GM12878 (cell line): ENCODE measurements around the gene GARIN5A. TPM values are rescaled to one million over a fixed set of nuclear protein-coding genes. Genes with fewer than 3 reads are reported as not detected.
A peak's percentile ranks its signal among the peaks of the same experiment; 100 is the strongest.

Experiments
- ATAC-seq: fragments of 200-7000 bp; cut with Tn5 transposase; 3 replicates; pipeline ENCODE4 v1.9.1; 2020; ENCODE audit warnings: mild to moderate bottlenecking, moderate library complexity
- BruUV-seq: library from RNA; stranded (reverse); fragments of 400-500 nt; replicated peaks from 2 replicates; lab custom pipeline; 2021; lab: Mats Ljungman, UMichigan
- CTCF ChIA-PET: fragments of 300-600 bp; sonication (Branson Sonifier 250); formaldehyde crosslinking; extraction: SDS; loops from one replicate; lab custom pipeline; 2021; ENCODE audit warnings: inconsistent platforms; lab: Yijun Ruan, JAX
- POLR2A ChIA-PET: fragments of 350-600 bp; formaldehyde crosslinking; extraction: SDS; loops from one replicate; lab custom pipeline; 2021; ENCODE audit warnings: inconsistent platforms; lab: Charles Lee
- RAD21 ChIA-PET: fragments of 300-600 bp; sonication (Branson Sonifier 250); formaldehyde crosslinking; loops from one replicate; lab custom pipeline; 2023; ENCODE audit warnings: antibody characterized with exemption; ENCODE audit not compliant: unreplicated experiment; lab: Charles Lee
- SMC1A ChIA-PET: fragments of 300-600 bp; sonication (Branson Sonifier 250); formaldehyde crosslinking; loops from one replicate; lab custom pipeline; 2023; ENCODE audit not compliant: unreplicated experiment, uncharacterized antibody; lab: Charles Lee
- DNase-seq: peaks from one replicate; pipeline ENCODE4 v3.0.0-alpha.2; 2011; ENCODE audit warnings: low read depth, low spot score
- FAIRE-seq: peaks from 3 replicates; lab custom pipeline; 2011; peaks lifted over from hg19 to GRCh38; lab: Jason Lieb, UNC
- H2AFZ ChIP-seq: 2 replicates; pipeline ENCODE4 v1.6.0; 2011; ENCODE audit warnings: low read depth, low read length, control low read depth; ENCODE audit not compliant: control insufficient read depth
- H3K27ac ChIP-seq: 2 replicates; pipeline ENCODE4 v1.5.1; 2011; ENCODE audit warnings: control low read depth; ENCODE audit not compliant: control insufficient read depth, insufficient read depth
- H3K27me3 ChIP-seq, 2 experiments: replicated peaks in 1 of 2; 2 replicates each; pipeline versions ENCODE4 v1.6.0 to v1.6.1; 2011; ENCODE audit warnings: low read length in 1 of 2; ENCODE audit not compliant: control insufficient read depth in 2 of 2, insufficient read depth in 2 of 2
- H3K36me3 ChIP-seq, 2 experiments: 2 replicates each; pipeline ENCODE4 v1.5.1; 2011; ENCODE audit warnings: low read length in 1 of 2; ENCODE audit not compliant: control insufficient read depth in 2 of 2, insufficient read depth in 2 of 2
- H3K4me1 ChIP-seq: 2 replicates; pipeline ENCODE4 v1.6.1; 2011; ENCODE audit warnings: mild to moderate bottlenecking, low read length, moderate library complexity, mixed read lengths; ENCODE audit not compliant: control insufficient read depth, insufficient read depth
- H3K4me2 ChIP-seq: 2 replicates; pipeline ENCODE4 v1.6.0; 2011; ENCODE audit warnings: control low read depth; ENCODE audit not compliant: control insufficient read depth, insufficient read depth
- H3K4me3 ChIP-seq: fragments of 200-600 bp; sonication (generic); 2 replicates; pipeline ENCODE4 v1.5.1; 2016
- H3K79me2 ChIP-seq: 2 replicates; pipeline ENCODE4 v1.6.0; 2011; ENCODE audit warnings: low read length; ENCODE audit not compliant: control insufficient read depth, insufficient read depth
- H3K9ac ChIP-seq: 2 replicates; pipeline ENCODE4 v1.8.0; 2011; ENCODE audit warnings: low read length, control low read depth, mixed read lengths; ENCODE audit not compliant: control insufficient read depth, insufficient read depth
- H3K9me3 ChIP-seq: replicated peaks from 3 replicates; pipeline ENCODE4 v1.5.1; 2011; ENCODE audit warnings: mild to moderate bottlenecking, low read length; ENCODE audit not compliant: control insufficient read depth, insufficient read depth
- H4K20me1 ChIP-seq: 2 replicates; pipeline ENCODE4 v1.6.0; 2011; ENCODE audit not compliant: control insufficient read depth, insufficient read depth
- BACH1 ChIP-seq: fragments of 450-650 bp; IDR thresholded peaks from 2 replicates; pipeline ENCODE4 v1.6.1; 2017; ENCODE audit warnings: mild to moderate bottlenecking, borderline replicate concordance
- BCL11A ChIP-seq: IDR thresholded peaks from 2 replicates; pipeline ENCODE4 v1.6.1; 2011; ENCODE audit warnings: low read depth, low read length
- BHLHE40 ChIP-seq, 2 experiments: fragments of 450-650 bp in 1 of 2; IDR thresholded peaks; 2 replicates each; pipeline ENCODE4 v1.6.1; 2011 to 2017; ENCODE audit warnings: low read depth in 2 of 2, borderline replicate concordance in 1 of 2, improper control_type of control experiment in 1 of 2, low read length in 1 of 2, mild to moderate bottlenecking in 1 of 2
- CHD2 ChIP-seq: IDR thresholded peaks from 2 replicates; pipeline ENCODE4 v1.6.1; 2011; ENCODE audit warnings: low read depth, low read length, improper control_type of control experiment, borderline replicate concordance
- ESRRA ChIP-seq: IDR thresholded peaks from 2 replicates; pipeline ENCODE4 v1.6.1; 2012; ENCODE audit warnings: mild to moderate bottlenecking, low read length, improper control_type of control experiment
- FOS ChIP-seq: IDR thresholded peaks from 3 replicates; pipeline ENCODE4 v1.6.1; 2011; ENCODE audit warnings: borderline replicate concordance; ENCODE audit not compliant: insufficient read length; ENCODE audit errors: extremely low read depth
- GABPA ChIP-seq: IDR thresholded peaks from 2 replicates; pipeline ENCODE4 v1.6.1; 2014; ENCODE audit warnings: antibody characterized with exemption, low read depth, mild to moderate bottlenecking, inconsistent platforms
- IKZF1 ChIP-seq: fragments of 450-650 bp; conservative IDR thresholded peaks from 2 replicates; pipeline ENCODE4 v1.6.1; 2017; ENCODE audit warnings: antibody characterized with exemption, mild to moderate bottlenecking
- KDM1A ChIP-seq: fragments of 200-600 bp; sonication (generic); IDR thresholded peaks from 2 replicates; pipeline ENCODE4 v1.6.1; 2016; ENCODE audit warnings: borderline replicate concordance
- NR2F1 ChIP-seq: fragments of 450-650 bp; conservative IDR thresholded peaks from 2 replicates; pipeline ENCODE4 v1.6.1; 2017; ENCODE audit warnings: mild to moderate bottlenecking
- POU2F2 ChIP-seq: IDR thresholded peaks from 3 replicates; pipeline ENCODE4 v1.6.1; 2011; ENCODE audit warnings: low read depth, mild to moderate bottlenecking, low read length, borderline replicate concordance
- RBBP5 ChIP-seq: fragments of 200-600 bp; sonication (generic); conservative IDR thresholded peaks from 2 replicates; pipeline ENCODE4 v1.6.1; 2016
- RCOR1 ChIP-seq: conservative IDR thresholded peaks from 2 replicates; pipeline ENCODE4 v1.6.1; 2012; ENCODE audit warnings: low read depth, low read length, improper control_type of control experiment
- RFX5 ChIP-seq: IDR thresholded peaks from 2 replicates; pipeline ENCODE4 v1.6.1; 2011; ENCODE audit warnings: low read depth, low read length, improper control_type of control experiment
- RUNX3 ChIP-seq: IDR thresholded peaks from 2 replicates; pipeline ENCODE4 v1.6.1; 2012; ENCODE audit warnings: low read length, inconsistent platforms
- SMARCA5 ChIP-seq: fragments of 450-650 bp; IDR thresholded peaks from 2 replicates; pipeline ENCODE4 v1.6.1; 2017; ENCODE audit warnings: mild to moderate bottlenecking
- YY1 ChIP-seq: IDR thresholded peaks from 2 replicates; pipeline ENCODE4 v1.6.1; 2011; ENCODE audit warnings: low read depth, mild to moderate bottlenecking, low read length
- ZNF217 ChIP-seq: fragments of 450-650 bp; IDR thresholded peaks from 2 replicates; pipeline ENCODE4 v1.6.1; 2017; ENCODE audit warnings: antibody characterized with exemption, mild to moderate bottlenecking
- ZNF384 ChIP-seq: IDR thresholded peaks from 2 replicates; pipeline ENCODE4 v1.6.1; 2012; ENCODE audit warnings: low read depth, mild to moderate bottlenecking, low read length, improper control_type of control experiment, borderline replicate concordance
- WGBS: methylation state at CpG from one replicate; pipeline ENCODE4 v1.1.6; 2016; ENCODE audit warnings: low lambda C conversion rate; ENCODE audit not compliant: insufficient replicate concordance, insufficient coverage; ENCODE audit errors: missing lambda C conversion rate; 5-methylcytosine and 5-hydroxymethylcytosine counted together
- in situ Hi-C: fragments of 300-500 bp; cut with MboI; formaldehyde crosslinking; loops from 9 replicates; pipeline ENCODE4 v1.14.3; 2018; ENCODE audit warnings: mixed read lengths
- intact Hi-C: fragments of 100-400 bp; cut with micrococcal nuclease; formaldehyde crosslinking; loops from one replicate; pipeline ENCODE4 v1.14.2; 2022; ENCODE audit not compliant: unreplicated experiment
- polyA plus RNA-seq, 11 experiments: library from polyadenylated mRNA; depleted of rRNA in 4 of 11; unstranded in 6 of 11; stranded (reverse) in 5 of 11; fragments of >200 nt; fragmentation: Nextera tagmentation in 4 of 11; fragmentation: Illumina TruSeq in 1 of 11; extraction: Ambion mirVana in 4 of 11; extraction: Trizol in 1 of 11; gene quantifications; 1 replicate in 1 of 11; 2 replicates in 10 of 11; pipeline versions ENCODE4 v1.2.1 to v1.2.3, GENCODE V29; 2011 to 2016; ENCODE audit warnings: inconsistent platforms in 2 of 11, missing spikeins in 2 of 11, low read depth in 1 of 11
- total RNA-seq, 4 experiments: library from RNA; depleted of rRNA in 3 of 4; stranded (reverse); fragments of >200 nt in 3 of 4; fragmentation: Illumina TruSeq in 1 of 4; extraction: Trizol in 1 of 4; gene quantifications; 2 replicates each; pipeline versions ENCODE4 v1.2.1 to v1.2.3, GENCODE V29; 2013 to 2021
- TF ChIP-seq, protein P1 (sequence below): fragments of 450-650 bp; IDR thresholded peaks from 2 replicates; pipeline ENCODE4 v1.6.1; 2014; ENCODE audit warnings: mild to moderate bottlenecking
- TF ChIP-seq, protein P2 (sequence below): IDR thresholded peaks from 2 replicates; pipeline ENCODE4 v1.6.1; 2012; ENCODE audit warnings: low read depth, low read length, improper control_type of control experiment

GARIN5A gene
- total and polyA plus RNA-seq, 10 of the 15 experiments (the other 5 are each of a cell fraction or from before 2014, with no cell fraction given): 0.18 to 1.2 (median 0.24) TPM; not detected in 6

DNA sequence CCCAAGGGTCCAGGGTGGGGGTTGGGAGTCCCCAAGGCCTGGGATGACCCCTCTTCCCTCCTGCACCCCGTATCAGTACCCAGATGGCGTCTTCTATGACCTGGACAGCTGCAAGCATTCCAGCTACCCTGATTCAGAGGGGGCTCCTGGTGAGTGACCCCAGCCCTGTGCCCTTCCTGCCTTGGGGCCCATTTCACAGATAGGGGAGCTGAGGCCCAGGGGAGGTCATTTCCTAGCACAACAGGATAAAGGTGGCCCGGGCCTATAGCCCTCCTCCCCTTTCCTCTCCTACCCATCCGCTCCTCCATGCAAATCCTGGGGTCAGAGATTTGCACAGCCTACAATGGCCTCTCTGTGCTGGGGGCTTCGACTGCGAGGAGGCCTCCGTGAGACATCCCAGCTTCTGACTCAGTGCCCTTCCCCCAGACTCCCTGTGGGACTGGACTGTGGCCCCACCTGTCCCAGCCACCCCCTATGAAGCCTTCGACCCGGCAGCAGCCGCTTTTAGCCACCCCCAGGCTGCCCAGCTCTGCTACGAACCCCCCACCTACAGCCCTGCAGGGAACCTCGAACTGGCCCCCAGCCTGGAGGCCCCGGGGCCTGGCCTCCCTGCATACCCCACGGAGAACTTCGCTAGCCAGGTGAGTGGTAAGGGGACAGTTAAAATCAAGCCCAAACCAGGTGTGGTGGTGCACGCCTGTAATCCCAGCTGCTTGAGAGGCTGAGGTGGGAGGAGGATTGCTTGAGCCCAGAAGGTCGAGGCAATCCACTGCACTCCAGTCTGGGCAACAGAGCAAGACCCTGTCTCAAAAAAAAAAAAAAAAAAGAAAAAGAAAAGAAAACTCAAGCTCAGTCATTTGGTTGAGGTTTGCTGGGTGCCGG, 54.0 kb downstream of the GARIN5A start:
- intact Hi-C loops (no loop called here), in situ Hi-C loops (no loop called here)
- ATAC-seq: peak; percentile 20
- POLR2A ChIA-PET: no interaction called here
- FAIRE-seq: no peak
- Histone ChIP-seq H3K36me3 (peaks cover 9 to 10% of the 10 kb centered on the region in 2 experiments; a peak in 3 of 4 replicates), H3K9ac (peak overlapping the region; percentile 64), H3K9me3 (no peaks in the 10 kb centered on the region), H3K4me3 (peak overlapping the region; percentile 78), H4K20me1 (peaks cover 4% of the 10 kb centered on the region), H3K27ac (peak overlapping the region; percentile 57), H3K27me3 (no peaks in the 10 kb centered on the region), H2AFZ (no peak overlapping the region), H3K4me2 (peak overlapping the region; percentile 73), H3K4me1 (peaks cover 25% of the 10 kb centered on the region), H3K79me2 (peaks cover 33% of the 10 kb centered on the region)
- CTCF ChIA-PET: interaction anchor here (1.1 kb wide), 1 partner anchor 9 kb away, joined by 3 read pairs; no protein-coding TSS in a partner anchor
- BruUV-seq: no TSS peak
- RAD21 ChIA-PET: interaction anchor here (0.9 to 1.4 kb wide), 3 partner anchors 19 to 65 kb away, joined by 3 read pairs; no protein-coding TSS in a partner anchor
- no peak for DNase-seq
- WGBS: 46% methylated on average over 17 of the region's 18 CpGs
- SMC1A ChIA-PET: interaction anchor here (1.0 kb wide), 1 partner anchor 8 kb away, joined by 3 read pairs; no protein-coding TSS in a partner anchor
- TF ChIP-seq BACH1 (no peak), CHD2 (0 out of 2 replicates have a peak, but pooled peaks have one; percentile 33), KDM1A (no peak), FOS (no peak), POU2F2 (peak; percentile 90; the same call in 2 of the 3 replicates), NR2F1 (0 out of 2 replicates have a peak, but pooled peaks have one; percentile 19), RCOR1 (no peak; the same call in 1 of the 2 replicates), SMARCA5 (peak; percentile 28; the same call in 1 of the 2 replicates), GABPA (no peak), RBBP5 (no peak), ZNF384 (no peak), ESRRA (peak; percentile 77; the same call in 1 of the 2 replicates), IKZF1 (no peak), YY1 (no peak), RFX5 (no peak), BCL11A (no peak), ZNF217 (no peak), BHLHE40 (IDR thresholded peaks at IDR 0.05; ENCODE audit: borderline replicate concordance in 1 of 2, low read depth in 2 of 2, low read length in 1 of 2) (peak in 1 of 2 experiments; percentile 5; a peak in 1 of 4 replicates), RUNX3 (no peak)
- TF ChIP-seq, protein P1, sequence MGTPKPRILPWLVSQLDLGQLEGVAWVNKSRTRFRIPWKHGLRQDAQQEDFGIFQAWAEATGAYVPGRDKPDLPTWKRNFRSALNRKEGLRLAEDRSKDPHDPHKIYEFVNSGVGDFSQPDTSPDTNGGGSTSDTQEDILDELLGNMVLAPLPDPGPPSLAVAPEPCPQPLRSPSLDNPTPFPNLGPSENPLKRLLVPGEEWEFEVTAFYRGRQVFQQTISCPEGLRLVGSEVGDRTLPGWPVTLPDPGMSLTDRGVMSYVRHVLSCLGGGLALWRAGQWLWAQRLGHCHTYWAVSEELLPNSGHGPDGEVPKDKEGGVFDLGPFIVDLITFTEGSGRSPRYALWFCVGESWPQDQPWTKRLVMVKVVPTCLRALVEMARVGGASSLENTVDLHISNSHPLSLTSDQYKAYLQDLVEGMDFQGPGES: no peak
- TF ChIP-seq, protein P2, sequence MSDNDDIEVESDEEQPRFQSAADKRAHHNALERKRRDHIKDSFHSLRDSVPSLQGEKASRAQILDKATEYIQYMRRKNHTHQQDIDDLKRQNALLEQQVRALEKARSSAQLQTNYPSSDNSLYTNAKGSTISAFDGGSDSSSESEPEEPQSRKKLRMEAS: no peak
